ENCODE data around the gene RCBTB2.
"Not testable (repeated sequence)": the region's sequence is repeated elsewhere in the genome, so short reads cannot be mapped to it uniquely, and the experiment has no call there.

The RCBTB2 gene

DNA sequence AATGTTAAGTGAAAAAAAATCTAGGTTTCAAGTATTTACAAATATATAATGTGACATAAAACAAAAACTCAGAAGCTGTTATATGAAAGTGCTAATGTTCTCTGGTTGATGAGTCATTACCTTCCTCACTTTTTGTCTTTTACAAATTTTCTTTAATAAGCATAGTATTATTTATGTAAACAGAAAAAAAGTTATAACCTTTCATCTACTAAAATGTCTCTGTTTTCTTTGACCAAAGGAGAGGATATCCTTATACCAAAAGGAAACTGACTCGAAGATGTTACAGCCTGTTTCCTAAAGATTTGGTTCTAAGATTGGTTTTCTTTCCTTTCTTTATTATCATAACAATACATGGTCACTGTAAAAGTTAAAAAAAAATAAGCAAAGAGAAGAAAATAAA is 38.0 kb downstream of the RCBTB2 start:
- DNase-seq (ENCODE audit: low read depth in 2 of 2): no peak

DNA sequence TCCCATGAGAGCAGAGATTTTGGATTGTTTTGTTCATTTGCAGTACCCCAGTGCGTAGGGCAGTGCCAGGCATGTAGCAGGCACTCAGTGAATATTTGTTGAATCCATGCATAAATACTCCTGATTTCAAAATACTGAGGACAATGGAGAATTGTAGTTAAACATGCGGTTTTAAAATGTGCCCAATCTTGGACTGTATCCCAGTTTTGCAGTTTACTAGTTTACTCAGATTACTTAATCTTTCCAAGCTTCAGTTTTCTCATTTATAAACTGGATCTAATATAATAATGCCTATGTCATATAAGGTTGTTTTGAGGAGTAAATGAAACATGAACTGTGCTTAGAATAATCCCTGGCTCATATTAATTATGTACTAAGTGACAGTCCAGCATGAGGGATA is 39.0 kb downstream of the RCBTB2 start:
- DNase-seq (ENCODE audit: low read depth in 2 of 2): no peak

DNA sequence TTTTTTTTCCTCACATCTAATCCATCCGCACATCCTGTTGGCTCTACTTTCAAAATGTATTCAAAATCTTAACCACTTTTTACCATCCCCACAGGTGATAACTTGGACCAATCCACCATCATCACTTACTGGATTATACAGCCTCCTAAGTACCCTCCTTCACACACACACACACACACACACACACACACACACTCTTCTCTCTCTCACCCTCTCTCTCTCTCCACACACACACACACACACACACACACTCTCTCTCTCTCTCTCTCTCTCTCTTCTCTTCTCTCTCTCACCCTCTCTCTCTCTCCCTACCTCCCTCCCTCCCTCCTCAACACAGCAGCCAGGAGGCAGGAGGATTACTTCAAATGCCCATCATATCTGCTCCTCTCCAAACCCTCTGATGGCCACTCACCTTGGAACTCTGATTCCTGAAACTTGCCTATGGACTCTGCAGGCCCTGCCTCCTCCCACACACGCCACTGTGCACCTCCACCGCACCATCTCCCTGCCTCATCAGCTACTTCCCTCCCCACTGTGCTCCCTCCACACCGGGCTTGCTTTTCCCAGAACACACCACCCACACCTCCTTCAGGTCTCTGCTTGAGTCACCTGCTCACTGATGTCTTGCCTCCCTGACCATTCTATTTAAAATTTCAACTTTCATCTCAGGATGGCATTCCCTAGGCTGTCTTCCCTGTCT is 39.7 kb downstream of the RCBTB2 start:
- DNase-seq (ENCODE audit: low read depth in 2 of 2): no peak

GRCh38 chr13:48492470-48493065 is 40.3 kb downstream of the RCBTB2 start:
- DNase-seq (ENCODE audit: low read depth in 2 of 2): peak; percentile 44 to 51

- DNase-seq (ENCODE audit: low read depth in 2 of 2): no peak
Observed at GRCh38 chr13:48492096-48492440, 40.8 kb downstream of the RCBTB2 start.

- DNase-seq (ENCODE audit: low read depth in 2 of 2): no peak
Observed at GRCh38 chr13:48491423-48492095, 41.3 kb downstream of the RCBTB2 start.

GRCh38 chr13:48490241-48490640 is 42.6 kb downstream of the RCBTB2 start:
- no peak for DNase-seq (ENCODE audit: low read depth in 2 of 2)

GRCh38 chr13:48489666-48490065 is 43.2 kb downstream of the RCBTB2 start:
- no peak for DNase-seq (ENCODE audit: low read depth in 2 of 2)

- no peak for DNase-seq (ENCODE audit: low read depth in 2 of 2)
Observed at GRCh38 chr13:48488995-48489394, 43.9 kb downstream of the RCBTB2 start.

- no peak for DNase-seq (ENCODE audit: low read depth in 2 of 2)
Observed at GRCh38 chr13:48487968-48488367, 44.9 kb downstream of the RCBTB2 start.

DNA sequence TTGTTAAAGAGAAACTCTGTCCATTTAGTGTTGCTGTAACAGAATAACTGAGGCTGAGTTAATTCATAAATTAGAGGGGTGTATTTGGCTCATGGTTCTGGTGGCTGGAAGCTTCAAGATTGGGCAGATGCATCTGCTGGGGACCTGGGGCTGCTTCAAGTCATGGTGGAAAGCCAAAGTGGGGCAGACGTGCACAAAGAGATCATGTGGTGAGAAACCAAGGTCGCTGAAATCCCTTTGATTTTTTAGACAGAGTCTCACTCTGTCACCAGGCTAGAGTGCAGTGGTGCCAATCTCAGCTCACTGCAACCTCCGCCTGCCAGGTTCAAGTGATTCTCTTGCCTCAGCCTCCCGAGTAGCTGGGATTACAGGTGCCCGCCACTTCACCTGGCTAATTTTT is 46.0 kb downstream of the RCBTB2 start:
- no peak for DNase-seq (ENCODE audit: low read depth in 2 of 2)

- no peak for DNase-seq (ENCODE audit: low read depth in 2 of 2)
Observed at GRCh38 chr13:48486362-48486761, 46.5 kb downstream of the RCBTB2 start.

GRCh38 chr13:48485432-48485831 is 47.4 kb downstream of the RCBTB2 start:
- DNase-seq (ENCODE audit: low read depth in 2 of 2): no peak

DNA sequence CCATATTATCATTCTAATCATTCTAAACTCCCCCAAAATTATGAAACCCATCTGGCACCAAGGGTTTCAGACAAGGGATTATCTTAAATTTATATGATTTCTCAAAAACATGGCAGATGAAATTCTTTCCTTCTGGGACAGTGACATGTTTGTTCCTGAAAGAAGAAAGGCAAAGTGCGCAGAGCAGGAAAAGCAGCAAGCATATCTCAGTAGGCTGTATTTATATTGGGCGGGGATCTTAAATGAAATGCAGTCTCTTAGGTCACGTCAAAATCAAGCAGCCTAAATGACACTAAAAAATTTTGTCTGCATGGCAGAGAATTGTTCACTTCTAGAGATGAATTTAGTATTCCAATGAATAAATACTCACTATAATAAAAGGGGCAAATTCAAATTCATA is 49.3 kb downstream of the RCBTB2 start:
- no peak for DNase-seq (ENCODE audit: low read depth in 2 of 2)

GRCh38 chr13:48478391-48478790 is 54.5 kb downstream of the RCBTB2 start:
- no peak for DNase-seq (ENCODE audit: low read depth in 2 of 2)

DNA sequence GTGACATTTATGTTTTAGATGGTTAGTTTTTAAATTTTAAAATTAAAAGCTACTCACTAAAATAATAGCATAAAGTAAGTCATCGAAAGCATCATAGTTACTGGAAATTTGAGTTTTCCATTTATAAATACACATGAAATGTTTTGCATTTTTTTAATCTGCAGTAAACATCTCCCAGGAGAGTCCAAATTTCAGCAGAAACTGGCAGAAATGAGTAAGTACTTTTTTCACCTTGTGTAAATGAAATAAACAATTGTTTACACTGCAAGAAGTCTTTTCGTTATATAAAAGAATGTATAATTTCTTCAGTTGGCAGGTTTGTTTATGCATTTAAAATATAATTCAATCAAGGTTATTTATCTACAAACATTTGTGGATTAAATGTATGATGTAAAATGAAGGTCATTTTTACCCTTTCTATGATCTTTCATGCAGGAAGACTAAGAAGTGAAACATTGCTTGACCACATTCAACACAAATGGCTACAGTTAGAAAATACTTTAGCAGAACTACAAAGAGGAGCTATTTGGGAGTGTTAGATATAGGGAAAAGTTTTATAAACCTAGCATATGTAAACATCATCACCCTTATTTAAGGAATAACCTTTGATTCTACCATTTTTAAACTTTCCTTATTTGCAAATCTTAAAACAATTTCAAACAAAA is 55.6 kb downstream of the RCBTB2 start:
- DNase-seq (ENCODE audit: low read depth in 2 of 2): no peak

DNA sequence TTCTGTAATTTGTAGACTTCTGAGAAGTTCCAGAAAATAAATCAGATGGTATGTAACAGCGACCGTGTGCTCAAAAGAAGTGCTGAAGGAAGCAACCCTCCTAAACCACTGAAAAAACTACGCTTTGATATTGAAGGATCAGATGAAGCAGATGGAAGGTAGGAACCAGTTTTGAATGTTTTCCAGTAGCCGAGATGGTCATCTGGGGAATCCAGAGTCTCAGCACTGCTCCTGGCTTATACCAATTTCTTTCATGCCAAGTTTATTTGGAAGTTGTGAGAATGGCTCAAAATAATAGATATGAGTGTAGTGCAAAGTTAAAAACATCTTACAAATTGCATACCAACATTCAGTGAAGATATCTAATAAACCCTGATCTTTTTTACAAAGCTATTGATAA is 56.2 kb downstream of the RCBTB2 start:
- DNase-seq (ENCODE audit: low read depth in 2 of 2): no peak

DNA sequence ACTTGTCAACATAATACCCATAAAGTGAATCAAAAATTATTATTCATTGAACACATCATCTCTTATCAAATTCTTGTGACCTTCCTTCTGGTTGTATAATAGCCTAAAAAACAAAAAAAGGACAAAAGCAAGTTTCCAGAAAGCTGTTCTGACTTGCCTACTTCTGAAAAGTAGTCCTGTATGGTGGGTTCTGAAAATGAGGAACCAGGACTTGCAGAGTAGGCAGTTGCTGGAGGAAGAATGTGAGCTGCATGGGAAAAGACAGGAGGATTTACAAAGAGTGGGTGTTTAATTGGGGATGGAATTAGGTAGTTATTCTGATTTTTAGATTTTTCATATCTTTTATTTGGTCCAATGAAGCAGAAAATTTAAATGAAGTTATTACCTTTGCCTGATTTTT is 56.7 kb downstream of the RCBTB2 start:
- no peak for DNase-seq (ENCODE audit: low read depth in 2 of 2)

- DNase-seq (ENCODE audit: low read depth in 2 of 2): no peak
Observed at GRCh38 chr13:48475230-48475629, 57.6 kb downstream of the RCBTB2 start.

DNA sequence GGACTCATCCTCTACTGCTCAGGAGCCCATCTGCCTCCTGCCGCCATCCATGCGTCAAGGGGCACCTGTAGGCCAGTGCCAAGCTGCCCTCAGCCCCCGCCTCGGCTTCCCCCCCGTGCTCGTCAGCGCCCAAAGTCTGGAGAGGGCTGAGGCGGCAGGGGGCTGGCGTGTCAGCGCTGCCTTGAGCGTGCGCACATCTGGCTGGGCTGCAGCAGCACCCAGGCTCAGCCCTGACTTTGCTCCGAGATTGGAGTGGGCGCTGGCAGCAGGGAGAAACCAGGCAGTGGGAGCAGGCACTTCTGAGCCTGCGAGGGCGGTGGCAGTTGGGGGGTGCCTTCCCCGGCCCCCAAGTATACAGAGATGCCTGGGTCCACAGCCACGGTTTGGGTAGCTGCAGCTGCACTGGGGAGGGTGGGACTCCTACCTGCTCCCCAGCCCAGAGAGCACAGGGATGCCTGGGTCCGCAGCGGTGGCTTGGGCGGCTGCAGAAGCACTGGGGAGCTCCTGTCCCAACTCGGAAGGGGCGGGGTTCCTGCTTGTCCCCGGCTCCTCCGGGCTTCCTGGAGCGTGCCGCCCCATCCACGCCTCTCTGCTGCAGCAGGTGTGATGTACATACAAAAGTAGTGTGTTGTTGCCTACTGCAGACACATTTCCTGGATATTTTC is 75.2 kb downstream of the RCBTB2 start:
- DNase-seq (ENCODE audit: low read depth in 2 of 2): no peak

DNA sequence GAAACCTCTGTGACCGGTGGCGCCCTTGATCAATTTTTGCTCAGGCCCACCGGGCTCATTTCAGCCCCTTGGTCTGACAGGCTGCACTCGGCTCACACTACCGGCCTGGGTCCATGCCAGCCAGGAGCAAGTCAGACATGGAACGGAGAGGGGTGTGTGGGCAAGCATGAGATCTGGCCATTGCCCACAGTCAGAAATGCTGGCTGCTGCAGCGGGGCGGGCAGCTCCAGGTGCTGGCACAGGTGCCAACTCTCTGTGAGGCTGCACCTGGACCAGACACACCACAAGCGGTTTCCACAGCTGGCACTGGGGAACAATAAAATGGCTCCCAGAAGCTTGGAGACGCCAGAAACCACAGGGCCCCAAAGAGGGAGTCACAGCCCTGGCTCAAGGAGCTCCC is 76.3 kb downstream of the RCBTB2 start:
- DNase-seq (ENCODE audit: low read depth in 2 of 2): no peak

- not testable (repeated sequence) for DNase-seq (ENCODE audit: low read depth in 2 of 2)
Observed at GRCh38 chr13:48451196-48451595, 81.7 kb downstream of the RCBTB2 start.

All from stimulated activated CD8-positive, alpha-beta memory T cell treated with anti-CD3 and anti-CD28 coated beads, Interleukin-15, amount 100 ng/mL, for 4 hours (primary cell).